GM12891 (cell line): ENCODE data around the gene DENND5A.

Experiments used
- DNase-seq: peaks from one replicate; pipeline ENCODE4 v3.0.0; 2011; ENCODE audit warnings: low spot score; ENCODE audit not compliant: insufficient read length
- FAIRE-seq: peaks from 2 replicates; lab custom pipeline; 2011; peaks lifted over from hg19 to GRCh38; lab: Jason Lieb, UNC
- PAX5 ChIP-seq: IDR thresholded peaks from 2 replicates; pipeline ENCODE4 v1.6.1; 2011; ENCODE audit warnings: low read length, moderate library complexity, mild to moderate bottlenecking; ENCODE audit not compliant: insufficient read depth, severe bottlenecking
- POLR2A ChIP-seq: IDR thresholded peaks from 2 replicates; pipeline ENCODE4 v1.6.1; 2011; ENCODE audit warnings: low read depth, low read length, control low read depth
- POLR2AphosphoS5 ChIP-seq: IDR thresholded peaks from 2 replicates; pipeline ENCODE4 v1.6.1; 2011; ENCODE audit warnings: low read depth, low read length, control low read depth
- POU2F2 ChIP-seq: IDR thresholded peaks from 2 replicates; pipeline ENCODE4 v1.6.1; 2011; ENCODE audit warnings: low read depth, mild to moderate bottlenecking, control low read depth, low read length, moderate library complexity
- SPI1 ChIP-seq: IDR thresholded peaks from 2 replicates; pipeline ENCODE4 v1.6.1; 2011; ENCODE audit warnings: low read depth, low read length, control low read depth
- TAF1 ChIP-seq: IDR thresholded peaks from 2 replicates; pipeline ENCODE4 v1.6.1; 2011; ENCODE audit warnings: low read depth, low read length, control low read depth

Gene DENND5A

DNA sequence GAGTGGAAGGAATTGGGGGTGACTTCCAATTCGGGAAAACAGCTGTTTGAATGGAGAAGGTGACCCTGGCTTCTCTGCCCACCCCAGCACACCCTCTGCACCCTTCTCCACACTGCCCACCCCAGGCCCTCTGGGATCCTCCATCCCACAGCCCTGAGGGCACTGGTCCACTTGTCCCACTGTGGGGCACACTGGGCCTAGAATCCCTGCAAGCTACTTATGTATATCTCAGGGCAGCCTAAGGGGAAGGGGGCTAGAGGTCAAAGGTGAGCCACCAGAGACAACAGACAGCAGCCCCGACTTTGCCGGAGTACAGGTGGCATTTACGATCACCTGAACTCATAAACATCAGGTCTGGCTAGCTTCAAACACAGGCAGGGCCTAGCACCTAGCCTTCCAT, 173.1 kb downstream of the DENND5A start:
- FAIRE-seq = no peak
- DNase-seq = no peak
- TF ChIP-seq TAF1 (no peak), POLR2A (no peak), POU2F2 (no peak), PAX5 (no peak), POLR2AphosphoS5 (no peak), SPI1 (no peak)

GRCh38 chr11:9091044-9091922, 173.9 kb downstream of the DENND5A start, which contains the start of gene SCUBE2:
Gene SCUBE2 (minus strand): TSS chr11:9091599. CDS start chr11:9091528, 71 bp downstream.
- FAIRE-seq (no peak), DNase-seq (peak; percentile 44)
- no peak for TF ChIP-seq SPI1
- TF ChIP-seq POLR2A = no peak
- no peak for TF ChIP-seq PAX5
- no peak for TF ChIP-seq POU2F2
- no peak for TF ChIP-seq POLR2AphosphoS5
- TF ChIP-seq TAF1 = no peak

DNA sequence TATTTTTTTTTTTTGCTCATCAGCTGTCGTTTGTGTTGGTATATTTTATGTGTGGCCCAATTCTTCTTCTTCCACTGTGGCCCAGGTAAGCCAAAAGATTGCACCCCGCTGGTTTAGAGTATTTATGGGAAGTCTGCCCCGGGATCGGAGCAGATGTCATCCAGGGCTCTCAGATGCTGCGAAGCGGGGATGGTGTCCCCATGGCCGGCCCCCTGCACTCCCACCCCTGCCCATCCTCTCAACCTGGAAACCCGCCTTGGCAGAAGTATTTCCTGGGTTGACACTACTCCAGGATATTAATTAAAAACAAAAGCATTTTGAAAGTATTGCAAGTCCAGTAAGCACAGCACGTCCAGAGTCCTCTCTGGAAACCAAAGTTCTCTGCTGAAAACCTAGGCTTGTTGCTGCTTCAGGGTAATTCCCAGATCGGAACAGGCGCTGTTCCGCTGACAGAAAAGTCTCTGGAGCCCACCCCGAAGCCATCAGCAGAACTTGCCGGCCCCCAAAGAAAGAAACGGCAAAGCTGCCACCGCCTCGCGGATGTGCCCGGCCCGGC, 174.6 kb downstream of the DENND5A start:
- TF ChIP-seq PAX5 (no peak), SPI1 (no peak), POU2F2 (no peak), POLR2A (no peak), TAF1 (no peak), POLR2AphosphoS5 (no peak)
- DNase-seq = no peak
- no peak for FAIRE-seq

DNA sequence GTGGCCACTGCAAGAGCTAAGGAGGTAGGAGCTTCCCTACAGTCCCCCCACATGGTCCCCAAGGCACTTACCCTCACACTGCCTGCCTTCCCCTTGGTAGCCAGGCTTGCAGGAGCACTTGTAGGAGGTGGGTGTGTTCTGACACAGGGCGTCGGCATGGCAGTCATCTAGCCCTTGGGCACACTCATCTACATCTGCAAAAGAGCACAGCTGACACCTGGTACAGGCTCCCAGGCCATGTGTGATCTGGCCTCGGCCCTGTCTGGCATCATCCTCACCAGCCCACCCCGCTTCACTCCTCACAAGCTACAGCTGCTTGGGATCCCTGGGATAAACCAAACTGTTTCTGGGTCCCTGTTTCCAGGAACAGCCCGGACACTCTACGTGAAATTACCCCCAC, 175.5 kb downstream of the DENND5A start:
- DNase-seq = no peak
- TF ChIP-seq SPI1 (no peak), TAF1 (no peak), POU2F2 (no peak), POLR2A (no peak), PAX5 (no peak), POLR2AphosphoS5 (no peak)
- FAIRE-seq = no peak

DNA sequence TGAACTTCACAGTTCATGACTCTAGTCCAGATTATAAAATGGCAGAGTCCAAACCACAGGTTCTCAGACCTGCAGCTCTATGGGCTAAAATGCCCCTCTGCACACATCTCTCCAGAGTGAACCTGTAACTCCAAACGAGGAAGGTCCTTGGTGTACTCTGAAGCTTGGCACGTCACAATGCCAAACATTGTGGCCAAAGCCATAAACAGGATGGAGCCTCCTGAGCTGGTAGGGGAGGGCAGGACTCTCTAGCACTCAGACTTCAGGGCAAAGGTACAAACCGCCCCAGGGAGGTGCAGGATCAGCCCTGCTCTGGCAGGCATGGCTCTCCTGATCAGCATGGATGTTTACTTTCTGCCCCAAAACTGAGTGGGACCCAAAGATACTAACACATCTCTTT, 176.1 kb downstream of the DENND5A start:
- DNase-seq = no peak
- no peak for TF ChIP-seq POU2F2
- no peak for TF ChIP-seq POLR2AphosphoS5
- TF ChIP-seq TAF1 = no peak
- no peak for TF ChIP-seq POLR2A
- TF ChIP-seq PAX5 = no peak
- TF ChIP-seq SPI1 = no peak
- FAIRE-seq = no peak
